Endodermal cell (in vitro differentiated cells): ENCODE data around the gene AMELY. TPM values are rescaled to one million over a fixed set of nuclear protein-coding genes. Genes with fewer than 3 reads are reported as not detected.

Experiments
- DNase-seq: peaks from one replicate; pipeline ENCODE4 v3.0.0-alpha.2; 2017
- H3K27ac ChIP-seq: 2 replicates; pipeline ENCODE4 v1.5.1; 2013; ENCODE audit warnings: mild to moderate bottlenecking, low read depth, low read length, moderate library complexity
- H3K27me3 ChIP-seq: 2 replicates; pipeline ENCODE4 v1.6.1; 2013; ENCODE audit warnings: mild to moderate bottlenecking, low read length, moderate library complexity; ENCODE audit not compliant: insufficient read depth, control insufficient read depth, poor library complexity, severe bottlenecking
- H3K36me3 ChIP-seq: 2 replicates; pipeline ENCODE4 v1.7.0; 2013; ENCODE audit warnings: mild to moderate bottlenecking, low read length, moderate library complexity; ENCODE audit not compliant: control insufficient read depth, insufficient read depth
- H3K4me1 ChIP-seq: one replicate; pipeline ENCODE4 v1.7.0; 2013; ENCODE audit warnings: low read length; ENCODE audit not compliant: control insufficient read depth, insufficient read depth
- H3K4me3 ChIP-seq: 2 replicates; pipeline ENCODE4 v1.5.1; 2013; ENCODE audit warnings: mild to moderate bottlenecking, low read length, moderate library complexity
- H3K9ac ChIP-seq: 2 replicates; pipeline ENCODE4 v1.6.1; 2013; ENCODE audit warnings: mild to moderate bottlenecking, low read length, moderate library complexity; ENCODE audit not compliant: poor library complexity, severe bottlenecking; ENCODE audit errors: extremely low read depth
- H3K9me3 ChIP-seq: 2 replicates; pipeline ENCODE4 v1.6.1; 2013; ENCODE audit warnings: mild to moderate bottlenecking, low read length, moderate library complexity; ENCODE audit not compliant: control insufficient read depth
- H3K27ac Mint-ChIP-seq: 2 replicates; pipeline ENCODE4 v1.8.0; 2020; ENCODE audit warnings: mixed read lengths
- H3K27me3 Mint-ChIP-seq: 2 replicates; pipeline ENCODE4 v1.8.0; 2021; ENCODE audit warnings: mild to moderate bottlenecking, mixed read lengths; ENCODE audit not compliant: insufficient read depth
- H3K36me3 Mint-ChIP-seq: 2 replicates; pipeline ENCODE4 v1.8.0; 2020; ENCODE audit warnings: low read depth, mixed read lengths
- H3K4me1 Mint-ChIP-seq: 2 replicates; pipeline ENCODE4 v1.8.0; 2020; ENCODE audit warnings: mixed read lengths
- H3K4me3 Mint-ChIP-seq: 2 replicates; pipeline ENCODE4 v1.8.0; 2020; ENCODE audit warnings: mild to moderate bottlenecking, moderate library complexity, mixed read lengths
- H3K9me3 Mint-ChIP-seq: 2 replicates; pipeline ENCODE4 v1.8.0; 2020; ENCODE audit warnings: mild to moderate bottlenecking, mixed read lengths
- WGBS, 2 experiments: methylation state at CpG; one replicate each; pipeline versions ENCODE4 v1.1.5 to v1.1.7; 2013; ENCODE audit warnings: missing lambda C conversion rate in 2 of 2, mixed read lengths in 1 of 2; ENCODE audit not compliant: insufficient coverage in 1 of 2, insufficient read length in 1 of 2; 5-methylcytosine and 5-hydroxymethylcytosine counted together
- total RNA-seq, 2 donors: library from RNA; stranded (reverse); fragmentation: NEBNext Ultra II Directional in 1 of 2; extraction: Animal tissue kit (Norgen Biotek cat#: 25700) in 1 of 2; gene quantifications; 2 replicates in 1 of 2; 3 replicates in 1 of 2; pipeline ENCODE4 v1.2.1, GENCODE V29; 2021
- TF ChIP-seq, protein P1 (sequence below): fragments of 200-600 bp; sonication (generic); conservative IDR thresholded peaks from 2 replicates; pipeline ENCODE4 v1.5.0; 2021; ENCODE audit warnings: antibody characterized with exemption, mild to moderate bottlenecking

AMELY gene
- total RNA-seq, 2 donors from 2014 or later, result not detected

DNA sequence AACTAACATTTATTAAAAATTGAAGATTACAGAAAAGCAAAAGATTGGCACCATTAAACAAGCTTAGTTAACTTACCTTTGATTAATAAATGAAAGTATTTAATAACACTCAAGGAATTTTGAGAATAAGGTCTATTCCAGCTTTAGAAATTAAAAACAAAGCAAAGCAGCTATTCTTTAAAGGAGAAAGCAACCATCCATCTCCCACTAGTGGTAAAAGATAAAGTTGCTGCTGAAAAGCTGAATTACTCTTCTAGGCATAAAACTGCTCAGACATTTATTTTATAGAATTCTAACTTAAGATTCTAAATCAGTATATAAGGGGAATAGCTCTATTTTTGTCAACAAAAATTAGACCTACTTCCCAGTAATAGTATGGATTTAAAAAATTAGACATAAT, 36.1 kb upstream of the AMELY start:
- TF ChIP-seq, protein P1, sequence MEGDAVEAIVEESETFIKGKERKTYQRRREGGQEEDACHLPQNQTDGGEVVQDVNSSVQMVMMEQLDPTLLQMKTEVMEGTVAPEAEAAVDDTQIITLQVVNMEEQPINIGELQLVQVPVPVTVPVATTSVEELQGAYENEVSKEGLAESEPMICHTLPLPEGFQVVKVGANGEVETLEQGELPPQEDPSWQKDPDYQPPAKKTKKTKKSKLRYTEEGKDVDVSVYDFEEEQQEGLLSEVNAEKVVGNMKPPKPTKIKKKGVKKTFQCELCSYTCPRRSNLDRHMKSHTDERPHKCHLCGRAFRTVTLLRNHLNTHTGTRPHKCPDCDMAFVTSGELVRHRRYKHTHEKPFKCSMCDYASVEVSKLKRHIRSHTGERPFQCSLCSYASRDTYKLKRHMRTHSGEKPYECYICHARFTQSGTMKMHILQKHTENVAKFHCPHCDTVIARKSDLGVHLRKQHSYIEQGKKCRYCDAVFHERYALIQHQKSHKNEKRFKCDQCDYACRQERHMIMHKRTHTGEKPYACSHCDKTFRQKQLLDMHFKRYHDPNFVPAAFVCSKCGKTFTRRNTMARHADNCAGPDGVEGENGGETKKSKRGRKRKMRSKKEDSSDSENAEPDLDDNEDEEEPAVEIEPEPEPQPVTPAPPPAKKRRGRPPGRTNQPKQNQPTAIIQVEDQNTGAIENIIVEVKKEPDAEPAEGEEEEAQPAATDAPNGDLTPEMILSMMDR, result no peak
- Histone ChIP-seq H3K4me1 (no peaks in the 10 kb centered on the region), H3K9me3 (no peaks in the 10 kb centered on the region), H3K9ac (no peak overlapping the region), H3K4me3 (no peak overlapping the region), H3K36me3 (peaks cover 4% of the 10 kb centered on the region), H3K27me3 (no peaks in the 10 kb centered on the region), H3K27ac (no peak overlapping the region)
- H3K36me3 Mint-ChIP-seq, result no peaks in the 10 kb centered on the region
- DNase-seq, result no peak
- H3K4me3 Mint-ChIP-seq, result no peak overlapping the region
- H3K27me3 Mint-ChIP-seq, result no peaks in the 10 kb centered on the region
- H3K27ac Mint-ChIP-seq, result no peak overlapping the region
- no peaks in the 10 kb centered on the region for H3K4me1 Mint-ChIP-seq
- H3K9me3 Mint-ChIP-seq, result no peaks in the 10 kb centered on the region

DNA sequence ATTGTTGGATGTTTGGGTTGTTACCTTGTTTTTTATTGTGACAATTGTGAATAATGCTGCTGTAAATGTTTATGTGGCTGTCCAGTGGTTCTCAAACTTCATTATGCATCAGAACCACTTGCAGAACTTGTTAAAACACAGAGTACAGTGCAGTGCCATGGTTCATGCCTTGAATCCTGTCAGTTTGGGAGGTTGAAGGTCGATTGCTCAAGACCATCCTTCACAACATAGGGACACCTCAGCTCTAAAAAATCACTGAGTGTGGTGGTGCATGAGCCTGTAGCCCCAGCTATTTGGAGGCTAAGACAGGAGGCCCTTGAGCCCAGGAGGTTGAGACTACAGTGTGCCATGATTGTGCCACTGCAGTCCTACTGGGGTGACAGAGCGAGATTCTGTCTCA, 23.9 kb upstream of the AMELY start:
- TF ChIP-seq, protein P1, result no peak
- H3K27me3 ChIP-seq, result no peaks in the 10 kb centered on the region
- H3K4me3 Mint-ChIP-seq, result no peak overlapping the region
- no peak for DNase-seq
- no peaks in the 10 kb centered on the region for H3K36me3 Mint-ChIP-seq
- no peak overlapping the region for H3K27ac Mint-ChIP-seq
- no peaks in the 10 kb centered on the region for H3K27me3 Mint-ChIP-seq
- no peaks in the 10 kb centered on the region for H3K9me3 ChIP-seq
- peaks cover 13% of the 10 kb centered on the region for H3K36me3 ChIP-seq
- 100% methylated on average over 2 of the region's 2 CpGs; no CpG with 5 or more reads in 1 of the 2 experiments for WGBS, 2 experiments
- H3K9ac ChIP-seq, result no peak overlapping the region
- no peaks in the 10 kb centered on the region for H3K4me1 ChIP-seq
- H3K27ac ChIP-seq, result no peak overlapping the region
- H3K4me3 ChIP-seq, result no peak overlapping the region
- H3K4me1 Mint-ChIP-seq, result no peaks in the 10 kb centered on the region
- H3K9me3 Mint-ChIP-seq, result no peaks in the 10 kb centered on the region

DNA sequence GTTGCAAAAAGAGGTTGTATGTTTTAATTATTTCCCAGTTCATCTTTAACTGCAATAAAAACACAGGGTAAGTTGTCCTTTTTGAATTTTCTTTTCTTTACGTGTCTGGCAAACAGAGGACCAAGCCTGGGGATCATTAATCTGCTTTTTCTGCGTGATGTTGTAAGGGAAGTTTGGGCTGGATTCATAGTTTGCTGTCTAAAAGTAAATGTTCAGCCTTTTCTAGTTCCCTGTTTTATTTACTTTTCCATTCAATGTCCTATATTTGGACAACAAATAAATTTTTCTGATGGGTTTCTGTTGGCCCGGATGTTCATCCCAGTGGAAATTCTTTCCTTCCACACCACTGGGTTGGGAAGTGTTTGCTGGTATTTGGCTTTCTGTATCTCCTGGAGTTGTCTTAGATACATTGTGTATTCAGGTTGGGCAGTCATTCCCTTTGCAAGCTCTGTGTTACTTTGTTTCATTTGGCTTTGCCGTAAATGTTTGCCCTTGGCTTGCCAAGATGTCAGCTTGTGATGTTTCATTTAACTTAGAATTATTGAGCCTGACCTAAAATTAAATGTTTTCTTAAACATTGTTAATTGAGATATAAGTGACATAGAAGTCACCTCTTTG, 20.3 kb upstream of the AMELY start:
- H3K9ac ChIP-seq, result no peak overlapping the region
- no peak for DNase-seq
- TF ChIP-seq, protein P1, result no peak
- WGBS, 2 experiments, result 100% methylated on average over 1 of the region's 4 CpGs; no CpG with 5 or more reads in 1 of the 2 experiments
- no peak overlapping the region for H3K27ac Mint-ChIP-seq
- no peaks in the 10 kb centered on the region for H3K4me1 Mint-ChIP-seq
- no peaks in the 10 kb centered on the region for H3K4me1 ChIP-seq
- H3K36me3 ChIP-seq, result no peaks in the 10 kb centered on the region
- no peak overlapping the region for H3K4me3 Mint-ChIP-seq
- H3K27ac ChIP-seq, result no peak overlapping the region
- no peaks in the 10 kb centered on the region for H3K27me3 ChIP-seq
- no peaks in the 10 kb centered on the region for H3K9me3 Mint-ChIP-seq
- H3K4me3 ChIP-seq, result no peak overlapping the region
- H3K36me3 Mint-ChIP-seq, result no peaks in the 10 kb centered on the region
- H3K27me3 Mint-ChIP-seq, result no peaks in the 10 kb centered on the region
- H3K9me3 ChIP-seq, result no peaks in the 10 kb centered on the region
